Spinal cord (tissue), 10 donors: ENCODE results near the gene PPP2CA. TPM values are rescaled to one million over a fixed set of nuclear protein-coding genes. Genes with fewer than 3 reads are reported as not detected.
"Not testable (repeated sequence)": the region's sequence is repeated elsewhere in the genome, so short reads cannot be mapped to it uniquely, and the experiment has no call there.

Experiments
- DNase-seq, 6 donors: peaks; one replicate each; pipeline versions ENCODE4 v3.0.0 to v3.0.0-alpha.2; 2013 to 2015; ENCODE audit warnings: low spot score in 6 of 6, low read depth in 4 of 6
- H3K27ac ChIP-seq: one replicate; pipeline ENCODE4 v1.5.1; 2013; ENCODE audit warnings: low read depth, low read length, control low read depth
- H3K27me3 ChIP-seq: one replicate; pipeline ENCODE4 v1.6.1; 2013; ENCODE audit warnings: low read length; ENCODE audit not compliant: control insufficient read depth, insufficient read depth
- H3K36me3 ChIP-seq: one replicate; pipeline ENCODE4 v1.6.1; 2013; ENCODE audit warnings: low read length; ENCODE audit not compliant: control insufficient read depth, insufficient read depth
- H3K4me1 ChIP-seq: one replicate; pipeline ENCODE4 v1.6.1; 2013; ENCODE audit warnings: low read length; ENCODE audit not compliant: control insufficient read depth, insufficient read depth
- H3K4me3 ChIP-seq: one replicate; pipeline ENCODE4 v1.5.1; 2013; ENCODE audit warnings: low read depth, low read length, control low read depth
- H3K9me3 ChIP-seq: one replicate; pipeline ENCODE4 v1.6.1; 2013; ENCODE audit warnings: low read length; ENCODE audit not compliant: control insufficient read depth, insufficient read depth
- WGBS: methylation state at CpG from one replicate; pipeline ENCODE4 v1.1.5; 2013; ENCODE audit warnings: missing lambda C conversion rate; ENCODE audit not compliant: insufficient coverage; 5-methylcytosine and 5-hydroxymethylcytosine counted together
- long read RNA-seq, 4 donors: transcript quantifications; one replicate each; lab custom pipeline, GENCODE V29; 2026
- polyA plus RNA-seq, 2 donors: library from polyadenylated mRNA; unstranded; fragments of 120-200 nt; gene quantifications; one replicate each; pipeline ENCODE4 v1.2.1, GENCODE V29; 2013; ENCODE audit not compliant: insufficient read length in 2 of 2
- total RNA-seq, 2 donors: library from RNA; depleted of rRNA in 1 of 2; stranded (reverse); fragments of 120-200 nt in 1 of 2; fragments of >200 nt in 1 of 2; gene quantifications; one replicate each; pipeline versions ENCODE4 v1.2.3 to v1.2.4, GENCODE V29; 2013 to 2014
- donor health status: healthy.

PPP2CA gene
- total RNA-seq: 100 to 1,000 TPM in 1 of 2 donors, 10 to 100 TPM in 1; 94.1 to 134 TPM
- polyA plus RNA-seq: 100 to 1,000 TPM; 323 to 325 TPM
- long read RNA-seq, donor 1, full-length matches to known transcripts: 136 of 186 reads
- long read RNA-seq, donor 1, partial matches to known transcripts: 50 of 186 reads
- long read RNA-seq, donor 1, other reads (novel, unspliced or antisense): 0 of 186 reads
- long read RNA-seq, donor 2, full-length matches to known transcripts: 56 of 74 reads
- long read RNA-seq, donor 2, partial matches to known transcripts: 18 of 74 reads
- long read RNA-seq, donor 2, other reads (novel, unspliced or antisense): 0 of 74 reads
- long read RNA-seq, donor 3, full-length matches to known transcripts: 62 of 84 reads
- long read RNA-seq, donor 3, partial matches to known transcripts: 22 of 84 reads
- long read RNA-seq, donor 3, other reads (novel, unspliced or antisense): 0 of 84 reads
- long read RNA-seq, donor 4, full-length matches to known transcripts: 46 of 69 reads
- long read RNA-seq, donor 4, partial matches to known transcripts: 23 of 69 reads
- long read RNA-seq, donor 4, other reads (novel, unspliced or antisense): 0 of 69 reads

DNA sequence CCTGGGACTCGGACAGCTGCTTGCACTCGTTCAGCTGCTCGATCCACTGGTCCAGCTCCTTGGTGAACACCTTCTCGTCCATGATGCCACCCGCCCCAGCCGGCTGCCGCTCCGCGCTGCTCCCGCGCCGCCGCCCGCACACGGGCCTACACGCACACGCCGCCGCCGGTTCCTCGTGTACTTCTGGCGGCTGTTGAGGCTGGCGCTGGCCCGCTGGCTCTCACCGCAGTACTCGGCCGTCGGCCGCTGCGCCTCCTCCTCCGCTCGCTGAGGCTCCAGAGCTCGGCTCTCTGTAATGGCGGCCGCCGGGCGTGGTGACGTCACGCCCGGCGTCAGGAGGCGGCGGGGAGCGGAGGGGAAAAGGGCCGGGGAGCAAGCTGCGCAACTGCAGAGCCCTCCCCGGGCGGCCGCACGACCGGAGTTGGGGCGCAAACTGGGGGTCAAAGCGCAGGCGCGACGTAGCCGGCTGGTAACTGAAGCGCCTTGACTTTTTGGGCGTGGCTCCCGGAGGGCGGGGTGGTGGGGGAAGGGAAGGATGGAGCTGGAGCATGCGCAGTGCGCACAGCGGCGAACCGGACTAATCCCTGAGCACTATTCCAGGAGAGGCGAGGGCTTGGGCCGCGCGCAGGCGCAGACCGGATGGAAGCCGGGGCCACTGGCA lies at the start of gene PPP2CA:
Gene PPP2CA (minus strand): TSS at position 294 of the 661 bp plus-strand sequence. CDS start 212 bp downstream, at position 82.
- peaks cover 3% of the 10 kb centered on the region for H3K36me3 ChIP-seq
- no peaks in the 10 kb centered on the region for H3K27me3 ChIP-seq
- WGBS: under 1% methylated on average over 73 of the region's 73 CpGs
- H3K27ac ChIP-seq: peak within 1 kb of the TSS; percentile 97
- peak; percentile 97 to 100 (median 98) for DNase-seq
- no peaks in the 10 kb centered on the region for H3K9me3 ChIP-seq
- H3K4me1 ChIP-seq: peaks cover 10% of the 10 kb centered on the region
- peak within 1 kb of the TSS; percentile 89 for H3K4me3 ChIP-seq

DNA sequence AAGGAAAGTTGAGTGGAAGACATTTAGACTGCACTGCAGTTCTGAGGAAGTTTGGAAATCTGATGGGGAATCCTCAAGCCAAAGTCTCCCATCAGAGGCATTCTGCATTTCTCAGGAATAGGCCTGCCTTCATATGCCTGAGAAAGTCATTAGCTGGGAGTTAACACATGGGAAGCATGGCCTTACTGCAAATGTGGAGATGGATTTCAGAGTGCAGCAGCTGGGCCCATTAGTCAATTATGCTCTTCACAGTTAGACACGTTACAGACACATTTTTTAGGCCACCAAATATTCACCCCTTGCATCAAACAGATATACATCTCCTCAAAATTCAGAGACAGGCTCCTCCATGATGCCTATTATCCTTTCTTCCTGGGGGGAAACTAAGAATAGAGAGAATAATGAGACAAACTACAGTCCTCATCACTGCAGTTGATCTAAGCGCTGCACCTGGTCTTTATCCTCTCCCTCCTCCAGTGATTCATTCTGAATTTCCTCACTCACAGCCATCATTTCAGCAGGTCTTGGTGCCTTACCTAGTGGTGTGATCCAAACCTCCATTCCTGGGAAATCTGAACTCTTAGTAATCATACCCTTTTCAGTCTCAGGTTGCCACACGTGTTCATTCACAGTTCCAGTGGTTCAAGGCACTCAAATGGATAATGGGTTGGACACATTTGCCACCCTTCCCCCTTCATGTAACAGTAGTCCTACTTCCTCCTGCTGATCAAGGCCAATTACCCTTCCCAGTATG lies 47.9 kb upstream of the PPP2CA start:
- no peak overlapping the region for H3K27ac ChIP-seq

DNA sequence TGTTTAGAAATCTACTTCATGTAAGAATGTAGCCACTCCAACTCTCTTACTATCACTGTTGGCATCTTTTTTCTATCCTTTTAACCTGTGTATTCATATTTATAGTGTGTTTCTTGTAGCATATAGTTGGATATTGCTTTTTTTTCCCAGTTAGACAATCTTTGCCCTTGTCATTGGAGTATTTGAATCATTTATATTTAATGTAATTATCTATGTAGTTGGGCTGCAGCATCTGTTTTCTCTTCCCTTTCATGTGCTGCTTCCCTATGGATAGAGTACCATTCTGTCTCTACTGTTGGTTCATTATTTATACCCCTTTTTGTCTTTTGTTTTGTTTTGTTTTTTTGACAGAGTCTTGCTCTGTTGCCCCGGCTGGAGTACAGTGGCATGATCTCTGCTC lies 45.2 kb upstream of the PPP2CA start:
- Histone ChIP-seq H3K9me3 (no peaks in the 10 kb centered on the region), H3K4me3 (no peak overlapping the region), H3K36me3 (no peaks in the 10 kb centered on the region), H3K27me3 (no peaks in the 10 kb centered on the region), H3K4me1 (no peaks in the 10 kb centered on the region), H3K27ac (no peak overlapping the region)
- WGBS: 100% methylated on average over 1 of the region's 1 CpG
- DNase-seq: no peak

More for the DNA sequence above, 47.9 kb upstream of the PPP2CA start:
- WGBS: 80% methylated on average over 2 of the region's 3 CpGs
- Histone ChIP-seq H3K27me3 (no peaks in the 10 kb centered on the region), H3K36me3 (no peaks in the 10 kb centered on the region), H3K4me3 (no peak overlapping the region), H3K4me1 (no peaks in the 10 kb centered on the region), H3K9me3 (no peaks in the 10 kb centered on the region)
- DNase-seq: peak in 1 of 6 donors; percentile 12

DNA sequence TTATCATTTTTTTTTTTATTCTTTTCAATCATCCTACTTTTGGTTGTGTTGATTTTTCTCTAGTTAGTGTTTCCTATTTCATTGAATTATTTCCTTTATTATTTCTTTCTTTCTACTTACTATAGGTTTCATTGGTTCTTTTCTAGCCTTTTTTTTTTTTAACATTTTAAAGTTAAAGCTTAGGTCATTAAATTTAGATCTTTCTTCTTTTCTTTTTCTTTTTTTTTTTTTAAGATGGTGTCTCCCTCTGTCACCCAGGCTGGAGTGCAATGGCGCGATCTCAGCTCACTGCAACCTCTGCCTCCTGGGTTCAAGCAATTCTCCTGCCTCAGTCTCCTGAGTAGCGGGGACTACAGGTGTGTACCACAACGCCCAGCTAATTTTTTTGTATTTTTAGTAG lies 43.0 kb upstream of the PPP2CA start:
- no peaks in the 10 kb centered on the region for H3K9me3 ChIP-seq
- DNase-seq: no peak
- H3K27ac ChIP-seq: no peak overlapping the region
- H3K27me3 ChIP-seq: no peaks in the 10 kb centered on the region
- WGBS: 100% methylated on average over 2 of the region's 4 CpGs
- no peak overlapping the region for H3K4me3 ChIP-seq
- H3K36me3 ChIP-seq: no peaks in the 10 kb centered on the region
- H3K4me1 ChIP-seq: no peaks in the 10 kb centered on the region

DNA sequence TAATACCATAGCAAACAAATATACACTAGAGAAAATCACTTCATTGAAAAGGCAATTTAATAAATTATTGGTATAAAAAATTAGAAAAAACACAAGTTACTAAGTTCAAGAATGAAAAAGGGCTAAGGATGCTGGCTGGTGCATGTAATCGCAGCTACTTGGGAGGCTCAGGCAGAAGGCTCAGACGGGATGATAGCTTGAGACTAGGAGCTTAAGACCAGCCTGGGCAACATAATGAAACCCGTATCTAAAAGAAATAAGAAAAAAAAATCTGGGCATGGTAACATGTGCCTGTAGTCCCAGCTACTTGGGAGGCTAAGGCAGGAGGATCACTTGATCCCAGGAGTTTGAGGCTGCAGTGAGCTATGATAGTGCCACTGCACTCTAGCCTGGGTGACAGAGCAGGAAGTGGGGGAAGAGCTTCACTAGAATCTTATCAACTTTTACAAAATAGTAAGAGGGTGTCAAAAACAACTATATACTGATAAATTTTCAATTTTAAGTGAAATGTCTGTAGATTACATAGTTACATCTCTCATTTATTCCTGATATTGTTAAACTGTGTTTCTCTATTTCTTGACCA lies 42.2 kb upstream of the PPP2CA start:
- no peak overlapping the region for H3K4me3 ChIP-seq
- 88% methylated on average over 3 of the region's 3 CpGs for WGBS
- no peaks in the 10 kb centered on the region for H3K27me3 ChIP-seq
- H3K4me1 ChIP-seq: no peaks in the 10 kb centered on the region
- no peak overlapping the region for H3K27ac ChIP-seq
- H3K36me3 ChIP-seq: no peaks in the 10 kb centered on the region
- no peaks in the 10 kb centered on the region for H3K9me3 ChIP-seq
- no peak for DNase-seq

DNA sequence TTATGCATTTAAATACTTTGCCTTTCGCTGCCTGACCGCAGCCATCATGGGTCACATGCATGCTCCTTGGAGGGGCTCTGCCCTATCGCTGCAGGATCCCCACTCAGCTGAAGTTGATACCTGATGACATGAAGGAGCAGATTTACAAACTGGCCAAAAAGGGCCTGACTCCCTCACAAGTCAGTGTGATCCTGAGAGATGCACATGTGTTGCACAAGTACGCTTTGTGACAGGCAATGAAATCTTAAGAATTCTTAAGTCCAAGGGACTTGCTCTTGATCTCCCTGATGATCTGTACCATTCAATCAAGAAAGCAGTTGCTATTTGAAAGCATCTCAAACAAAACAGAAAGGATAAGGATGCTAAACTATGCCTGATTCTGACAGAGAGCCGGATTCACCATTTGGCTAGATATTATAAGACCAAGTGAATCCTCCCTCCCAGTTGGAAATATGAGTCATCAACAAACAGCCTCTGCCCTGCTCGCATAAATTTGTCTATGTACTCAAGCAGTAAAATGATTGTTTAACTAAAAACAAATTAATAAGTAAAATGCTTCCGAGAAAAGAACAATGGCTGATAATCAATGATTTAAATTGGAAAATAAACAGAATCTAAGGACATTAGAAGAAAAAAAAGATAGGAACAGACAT lies 41.6 kb upstream of the PPP2CA start:
- 87% methylated on average over 4 of the region's 7 CpGs for WGBS
- no peaks in the 10 kb centered on the region for H3K27me3 ChIP-seq
- no peaks in the 10 kb centered on the region for H3K4me1 ChIP-seq
- no peak overlapping the region for H3K4me3 ChIP-seq
- DNase-seq: no peak
- no peak overlapping the region for H3K27ac ChIP-seq
- no peaks in the 10 kb centered on the region for H3K36me3 ChIP-seq
- H3K9me3 ChIP-seq: no peaks in the 10 kb centered on the region

DNA sequence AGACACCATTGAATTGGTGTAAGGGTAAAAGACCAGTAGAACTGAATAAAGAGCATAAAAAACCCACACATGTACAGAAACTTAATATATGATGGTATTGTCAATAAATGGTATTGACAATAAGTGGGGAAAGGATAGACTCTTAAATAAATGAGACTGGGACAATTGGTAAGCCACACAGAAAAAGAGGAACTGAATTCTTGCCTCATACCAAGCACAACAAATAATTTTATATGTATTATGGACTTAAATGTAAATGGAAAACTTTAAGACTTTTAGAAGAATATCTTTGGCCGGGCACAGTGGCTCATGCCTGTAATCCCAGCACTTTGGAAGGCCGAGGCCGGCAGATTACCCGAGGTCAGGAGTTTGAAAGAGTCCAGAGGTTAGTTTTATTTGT lies 37.9 kb upstream of the PPP2CA start:
- no peak overlapping the region for H3K27ac ChIP-seq
- WGBS: 96% methylated on average over 4 of the region's 4 CpGs

DNA sequence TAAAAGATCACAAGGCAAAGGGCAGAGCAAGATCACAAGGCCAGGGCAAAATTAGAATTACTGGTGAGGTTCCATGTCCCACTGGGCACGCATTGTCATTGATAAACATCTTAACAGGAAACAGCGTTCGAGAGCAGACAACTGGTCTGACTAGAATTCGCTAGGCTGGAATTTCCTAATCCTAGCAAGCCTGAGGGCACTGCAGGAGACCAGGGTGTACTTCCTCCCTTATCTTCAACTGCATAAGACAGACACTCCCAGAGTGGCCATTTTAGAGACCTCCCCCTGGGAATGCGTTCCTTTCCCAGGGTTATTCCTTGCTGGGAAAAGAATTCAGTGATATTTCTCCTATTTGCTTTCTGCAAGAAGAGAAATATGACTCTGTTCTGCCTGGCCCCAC lies 36.8 kb upstream of the PPP2CA start:
- DNase-seq, H3K9me3 ChIP-seq, H3K4me1 ChIP-seq, H3K27ac ChIP-seq, H3K36me3 ChIP-seq, H3K27me3 ChIP-seq, H3K4me3 ChIP-seq: not testable (repeated sequence)
- WGBS: 53% methylated on average over 4 of the region's 5 CpGs

More for the DNA sequence above, 37.9 kb upstream of the PPP2CA start:
- Histone ChIP-seq H3K36me3 (no peaks in the 10 kb centered on the region), H3K4me3 (no peak overlapping the region), H3K27me3 (no peaks in the 10 kb centered on the region), H3K4me1 (no peaks in the 10 kb centered on the region), H3K9me3 (no peaks in the 10 kb centered on the region)
- DNase-seq: no peak

DNA sequence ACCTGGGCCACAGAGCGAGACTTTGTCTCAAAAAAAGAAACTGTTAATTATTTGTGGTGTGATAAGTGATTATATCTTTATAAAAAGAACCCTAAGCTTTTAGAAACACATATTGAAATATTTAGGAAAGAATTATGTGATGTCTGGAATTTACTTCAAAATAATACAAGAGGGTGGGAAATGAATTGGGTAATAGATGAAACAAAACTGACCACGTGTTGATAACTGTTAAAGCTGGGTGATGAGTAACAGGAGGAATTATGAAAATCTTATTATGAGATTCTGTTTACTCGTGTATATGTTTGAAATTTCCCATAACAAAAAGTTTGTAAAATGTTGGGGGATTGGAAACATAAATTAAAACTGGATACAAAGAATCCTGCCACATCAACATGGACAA lies 33.0 kb upstream of the PPP2CA start:
- WGBS: no CpG with 5 or more reads among the region's 3 CpGs
- Histone ChIP-seq H3K4me1 (no peaks in the 10 kb centered on the region), H3K4me3 (no peak overlapping the region), H3K36me3 (no peaks in the 10 kb centered on the region), H3K27ac (no peak overlapping the region), H3K9me3 (no peaks in the 10 kb centered on the region), H3K27me3 (no peaks in the 10 kb centered on the region)
- DNase-seq: no peak
